Esophagus squamous epithelium (tissue), 5 donors: ENCODE measurements around the gene ETS2. TPM values are rescaled to one million over a fixed set of nuclear protein-coding genes. Genes with fewer than 3 reads are reported as not detected.

ENCODE experiments used
- DNase-seq: peaks from one replicate; lab custom pipeline; 2025; lab: John Stamatoyannopoulos, UW
- H3K27ac ChIP-seq, 4 donors: fragments of 200-600 bp; sonication (generic); one replicate each; pipeline ENCODE4 v1.5.1; 2016 to 2019; ENCODE audit warnings: mild to moderate bottlenecking in 1 of 4
- H3K27me3 ChIP-seq, 4 donors: fragments of 200-600 bp; sonication (generic); 1 replicate in 3 of 4; 2 replicates in 1 of 4; pipeline versions ENCODE4 v1.5.1 to v1.6.0; 2017 to 2021; ENCODE audit warnings: antibody characterized with exemption in 1 of 4
- H3K36me3 ChIP-seq, 3 donors: fragments of 200-600 bp; sonication (generic); one replicate each; pipeline ENCODE4 v1.5.1; 2016 to 2019
- H3K4me1 ChIP-seq, 3 donors: fragments of 200-600 bp; sonication (generic); one replicate each; pipeline ENCODE4 v1.5.1; 2017 to 2019
- H3K4me3 ChIP-seq, 4 donors: fragments of 200-600 bp; sonication (generic); 1 replicate in 3 of 4; 2 replicates in 1 of 4; pipeline ENCODE4 v1.5.1; 2016 to 2019; ENCODE audit warnings: mild to moderate bottlenecking in 2 of 4, moderate library complexity in 1 of 4
- H3K9me3 ChIP-seq, 3 donors: fragments of 200-600 bp; sonication (generic); one replicate each; pipeline ENCODE4 v1.5.1; 2016 to 2019
- CTCF ChIP-seq, 6 experiments: fragments of 450-650 bp in 4 of 6; fragments of 200-600 bp in 2 of 6; sonication (generic) in 2 of 6; IDR thresholded peaks; one replicate each; pipeline ENCODE4 v1.5.1; 2016 to 2019; ENCODE audit warnings: antibody characterized with exemption in 6 of 6, mild to moderate bottlenecking in 4 of 6, moderate library complexity in 4 of 6
- POLR2A ChIP-seq, 4 donors: fragments of 450-650 bp; IDR thresholded peaks; one replicate each; pipeline ENCODE4 v1.6.1; 2017; ENCODE audit warnings: antibody characterized with exemption in 4 of 4, mild to moderate bottlenecking in 4 of 4, moderate library complexity in 3 of 4
- WGBS, 2 donors: methylation state at CpG; one replicate each; pipeline ENCODE4 v1.1.5; 2018; 5-methylcytosine and 5-hydroxymethylcytosine counted together
- intact Hi-C: fragments of 100-400 bp; cut with DNase I; formaldehyde crosslinking; loops from one replicate; pipeline ENCODE4 v1.15.0; 2022
- total RNA-seq, 4 donors: library from RNA; depleted of rRNA; stranded (reverse); fragments of >200 nt; gene quantifications; one replicate each; pipeline ENCODE4 v1.1.0, GENCODE V29; 2016
- donor health status: DM: yes; HTN: yes; CAD: no.

The ETS2 gene
- total RNA-seq, 4 donors from 2014 or later = 67.5 to 118 (median 78.8) TPM

DNA sequence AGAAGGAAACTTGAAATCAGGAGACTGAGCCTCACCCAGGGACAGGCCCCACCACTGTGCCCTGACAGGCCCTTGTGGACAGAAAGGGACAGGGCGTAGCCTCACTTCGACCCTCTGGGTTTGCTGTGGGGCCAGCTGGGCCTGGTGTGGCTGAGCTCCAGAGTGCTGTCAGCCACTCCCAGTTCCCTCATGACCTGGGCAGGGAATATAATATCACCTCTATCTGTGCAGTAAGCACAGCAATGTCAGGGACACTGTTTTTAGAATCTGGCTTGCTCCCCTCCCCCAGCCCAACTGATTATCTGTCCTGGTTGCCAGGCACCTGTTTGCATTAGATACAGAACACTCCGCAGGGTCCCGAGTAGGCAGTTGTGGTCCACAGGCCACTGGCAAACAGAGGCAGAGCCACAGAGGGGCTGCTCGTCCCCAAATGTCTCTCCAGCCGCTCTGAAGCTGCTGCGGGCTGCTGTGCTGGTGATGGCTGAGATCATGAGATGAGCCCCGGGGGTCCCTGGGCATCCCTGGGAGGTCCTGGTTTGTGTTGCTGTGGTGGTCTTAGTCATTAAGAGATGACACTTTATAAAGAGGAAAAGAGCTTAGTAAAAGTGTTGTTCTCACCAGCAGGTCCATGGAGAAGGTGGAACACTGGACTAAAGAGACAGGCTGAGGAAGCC lies 51.6 kb downstream of the ETS2 start:
- no peaks in the 10 kb centered on the region for H3K36me3 ChIP-seq
- no peak for DNase-seq
- 60 to 85% methylated on average over 1 to 2 of the region's 8 CpGs for WGBS, 2 donors
- intact Hi-C loops = no loop called here
- no peaks in the 10 kb centered on the region for H3K9me3 ChIP-seq
- peaks cover 6 to 27% (median 6%) of the 10 kb centered on the region in 3 donors for H3K4me1 ChIP-seq
- H3K27ac ChIP-seq = no peak overlapping the region
- no peak overlapping the region for H3K4me3 ChIP-seq
- TF ChIP-seq CTCF (IDR thresholded peaks at IDR 0.05) (no peak), POLR2A (IDR thresholded peaks at IDR 0.05) (no peak)
- H3K27me3 ChIP-seq = no peaks in the 10 kb centered on the region

DNA sequence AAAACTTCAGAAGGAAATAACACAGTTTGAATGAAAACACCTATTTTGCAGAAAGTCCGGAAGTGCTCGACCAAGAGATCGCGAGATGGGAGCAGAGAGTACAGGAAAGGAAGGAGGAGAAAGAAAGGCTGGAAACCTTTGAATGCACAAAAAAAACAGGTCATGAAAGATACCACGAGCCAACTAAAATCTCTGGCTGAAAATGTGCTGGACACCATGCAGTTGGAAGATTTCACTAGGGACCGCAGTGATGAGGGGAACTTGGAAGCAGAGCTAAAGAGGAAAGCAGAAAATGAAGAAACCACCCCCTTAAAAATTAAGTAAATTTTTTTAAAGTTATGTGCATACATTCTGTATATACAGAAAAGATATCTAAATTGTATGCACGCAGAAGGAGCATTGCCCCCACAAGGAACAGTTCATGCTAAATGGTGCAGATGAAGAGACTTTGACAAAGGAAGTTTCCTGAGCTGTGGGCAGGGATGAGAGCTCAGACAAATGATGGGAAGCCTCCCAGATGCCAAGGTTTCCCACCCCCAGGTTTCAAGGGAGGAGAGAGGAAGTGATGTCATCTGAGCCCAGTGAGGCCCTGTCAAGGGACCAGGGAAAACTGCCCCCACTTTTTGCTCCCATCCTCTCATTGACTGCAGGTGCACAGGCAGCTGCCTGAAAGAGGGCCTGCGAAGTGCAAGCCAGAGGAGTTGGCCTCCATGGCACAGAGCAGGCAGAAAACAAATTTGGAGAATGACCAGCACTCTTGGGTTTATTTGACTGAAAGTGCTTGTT lies 52.5 kb downstream of the ETS2 start:
- Histone ChIP-seq H3K4me3 (no peak overlapping the region), H3K36me3 (no peaks in the 10 kb centered on the region), H3K9me3 (no peaks in the 10 kb centered on the region), H3K4me1 (peaks cover 0 to 18% (median 0%) of the 10 kb centered on the region in 3 donors), H3K27me3 (no peaks in the 10 kb centered on the region), H3K27ac (no peak overlapping the region)
- TF ChIP-seq CTCF (IDR thresholded peaks at IDR 0.05) (no peak), POLR2A (IDR thresholded peaks at IDR 0.05) (no peak)
- intact Hi-C loops = no loop called here
- 80 to 84% methylated on average over 8 of the region's 8 CpGs for WGBS, 2 donors
- no peak for DNase-seq

DNA sequence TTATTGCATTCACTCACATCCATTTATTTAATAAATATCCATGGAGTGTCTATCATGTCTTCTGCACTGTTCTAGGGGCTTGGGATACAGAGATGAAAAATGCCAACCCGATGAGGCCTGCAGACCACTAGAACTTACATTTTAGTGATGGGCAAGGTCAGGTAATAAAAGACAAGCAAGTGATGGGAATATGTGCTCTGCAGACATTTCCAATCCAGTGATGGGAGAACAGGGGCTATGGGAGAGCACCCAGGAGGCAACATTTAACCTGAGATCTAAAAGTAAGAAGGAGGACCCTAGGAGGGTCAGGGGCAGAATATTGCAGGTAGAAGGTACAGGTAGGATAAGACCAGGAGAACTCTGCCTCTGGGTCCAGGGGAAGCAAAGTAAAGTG lies 53.1 kb downstream of the ETS2 start:
- Histone ChIP-seq H3K4me3 (no peak overlapping the region), H3K4me1 (peaks cover 0 to 12% (median 0%) of the 10 kb centered on the region in 3 donors), H3K27ac (no peak overlapping the region), H3K9me3 (no peaks in the 10 kb centered on the region), H3K36me3 (no peaks in the 10 kb centered on the region), H3K27me3 (no peaks in the 10 kb centered on the region)
- intact Hi-C loops = no loop called here
- DNase-seq = no peak
- TF ChIP-seq CTCF (IDR thresholded peaks at IDR 0.05) (no peak), POLR2A (IDR thresholded peaks at IDR 0.05) (no peak)
- 75 to 100% methylated on average over 1 of the region's 1 CpG for WGBS, 2 donors

DNA sequence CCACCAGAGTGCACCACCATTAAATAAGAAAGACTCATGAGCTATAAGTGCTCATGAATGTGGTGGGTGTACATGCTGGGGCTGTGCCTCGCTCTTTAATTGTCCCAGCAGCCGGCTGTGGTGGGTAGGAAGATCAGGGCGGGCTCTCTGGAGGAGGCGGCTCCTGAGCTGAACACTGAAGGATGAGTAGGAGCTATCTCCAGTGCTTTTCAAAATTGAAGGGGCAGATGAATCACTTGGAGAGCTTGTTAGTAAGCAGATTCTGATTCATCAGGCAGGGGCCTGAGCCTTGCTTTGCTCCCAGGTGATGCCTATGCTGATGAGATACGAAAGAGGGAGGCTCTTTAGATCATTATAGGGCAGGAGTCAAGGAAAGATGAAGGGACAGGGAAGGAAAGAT lies 54.1 kb downstream of the ETS2 start:
- DNase-seq = no peak
- WGBS, 2 donors = 91 to 92% methylated on average over 5 of the region's 5 CpGs
- Histone ChIP-seq H3K9me3 (no peaks in the 10 kb centered on the region), H3K4me1 (peaks cover 0 to 8% (median 0%) of the 10 kb centered on the region in 3 donors), H3K4me3 (no peak overlapping the region), H3K36me3 (no peaks in the 10 kb centered on the region), H3K27me3 (no peaks in the 10 kb centered on the region), H3K27ac (no peak overlapping the region)
- intact Hi-C loops = no loop called here
- no peak for TF ChIP-seq POLR2A (IDR thresholded peaks at IDR 0.05)
- no peak for TF ChIP-seq CTCF (IDR thresholded peaks at IDR 0.05)

- WGBS, 2 donors = 59 to 66% methylated on average over 2 to 6 of the region's 6 CpGs
- DNase-seq = no peak
- TF ChIP-seq CTCF (IDR thresholded peaks at IDR 0.05) = no peak
- no peak for TF ChIP-seq POLR2A (IDR thresholded peaks at IDR 0.05)
- no peak overlapping the region for H3K27ac ChIP-seq
- no peaks in the 10 kb centered on the region for H3K9me3 ChIP-seq
- H3K4me1 ChIP-seq = peaks cover 0 to 8% (median 0%) of the 10 kb centered on the region in 3 donors
- H3K36me3 ChIP-seq = no peaks in the 10 kb centered on the region
- H3K4me3 ChIP-seq = no peak overlapping the region
- intact Hi-C loops = no loop called here
- H3K27me3 ChIP-seq = no peaks in the 10 kb centered on the region
Observed at GRCh38 chr21:38861056-38861455, 55.3 kb downstream of the ETS2 start.
